Measurements from ENCODE around the gene PPTC7.
"Not testable (repeated sequence)": the region's sequence is repeated elsewhere in the genome, so short reads cannot be mapped to it uniquely, and the experiment has no call there.

DNA sequence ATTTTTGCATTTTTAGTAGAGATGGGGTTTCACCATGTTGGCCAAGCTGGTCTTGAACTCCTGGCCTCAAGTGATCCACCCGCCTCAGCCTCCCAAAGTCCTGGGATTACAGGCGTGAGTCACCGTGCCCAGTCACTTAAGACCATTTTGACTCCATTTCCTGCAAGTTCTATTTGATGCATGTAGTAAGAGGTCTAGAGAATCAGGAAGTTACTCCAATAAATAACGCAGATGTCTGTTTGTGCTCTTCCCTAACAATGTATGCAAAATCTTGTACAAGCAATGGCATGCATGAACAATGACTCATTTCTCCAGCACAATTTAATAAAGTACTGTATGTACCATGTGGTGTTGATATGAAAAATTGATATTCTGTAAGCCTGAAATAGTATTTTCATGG is 37.9 kb downstream of the PPTC7 start:
- not testable (repeated sequence) for TF ChIP-seq CTCF, POLR2A (IDR thresholded peaks at IDR 0.05)

Data from uterus (tissue), 2 donors.